Measurements from ENCODE around the gene COL1A2. TPM values are rescaled to one million over a fixed set of nuclear protein-coding genes. Genes with fewer than 3 reads are reported as not detected.

COL1A2 gene
- total RNA-seq, 2 donors from 2014 or later: not detected

Other genes with a start within 250 kb of the COL1A2 start
- gene CASD1, start 114.9 kb downstream of the COL1A2 start, total RNA-seq: 10 to 100 TPM; 14.2 to 26.6 TPM

All from activated T-helper 17 cell treated with anti-CD3 and anti-CD28 coated beads, Interleukin-2, amount 50 U/mL, for 72 hours (primary cell).